GM19328 (cell line): ENCODE data around the gene KAZN.

Experiments
- ATAC-seq: cut with Tn5 transposase; IDR thresholded peaks from one replicate; pipeline ENCODE4 v1.9.1; 2021; ENCODE audit warnings: mild to moderate bottlenecking, moderate library complexity; ENCODE audit not compliant: unreplicated experiment

KAZN gene

DNA sequence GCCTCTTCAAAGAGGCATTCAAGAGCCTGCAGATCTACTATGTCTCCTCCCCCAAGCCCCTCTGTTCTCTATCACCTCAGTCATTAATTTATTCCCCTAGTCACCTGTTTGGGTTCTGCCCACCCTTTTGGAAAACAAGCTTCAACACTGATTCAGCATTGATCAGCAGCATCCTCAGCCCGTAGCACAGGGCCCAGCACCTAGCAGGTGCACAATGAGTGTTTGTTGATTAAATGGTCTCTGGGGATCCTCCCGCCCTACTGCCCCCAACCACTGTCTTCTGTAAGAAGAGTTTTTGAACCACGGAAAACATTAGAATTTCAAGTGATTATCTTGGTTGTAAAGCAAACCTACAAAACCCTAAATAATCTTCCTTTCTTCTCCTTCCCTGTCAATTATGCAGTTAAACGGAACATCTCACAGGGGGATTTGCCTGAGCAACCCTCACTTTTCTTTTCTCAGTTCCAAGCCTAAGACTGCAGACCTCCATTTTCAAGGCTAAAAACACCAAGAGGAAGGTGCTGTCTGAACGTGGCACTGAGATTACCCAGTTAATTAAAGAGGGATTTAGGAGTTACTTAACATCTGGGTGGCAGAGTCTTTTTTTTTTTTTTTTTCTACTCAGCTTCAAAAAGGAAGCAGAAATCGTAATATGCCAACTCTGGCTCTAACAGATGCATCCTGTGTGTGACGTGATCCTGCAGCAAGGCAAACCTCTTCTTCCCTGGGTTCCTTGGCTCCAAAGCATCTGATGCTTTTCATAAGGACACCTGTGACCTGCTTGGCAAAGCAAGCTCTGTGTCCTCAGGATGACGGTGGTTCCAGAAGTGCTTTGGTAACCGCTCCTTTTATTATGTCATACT, 163.0 kb downstream of the KAZN start:
- no peak for ATAC-seq

GRCh38 chr1:14763977-14764376, 165.5 kb downstream of the KAZN start:
- ATAC-seq = no peak

DNA sequence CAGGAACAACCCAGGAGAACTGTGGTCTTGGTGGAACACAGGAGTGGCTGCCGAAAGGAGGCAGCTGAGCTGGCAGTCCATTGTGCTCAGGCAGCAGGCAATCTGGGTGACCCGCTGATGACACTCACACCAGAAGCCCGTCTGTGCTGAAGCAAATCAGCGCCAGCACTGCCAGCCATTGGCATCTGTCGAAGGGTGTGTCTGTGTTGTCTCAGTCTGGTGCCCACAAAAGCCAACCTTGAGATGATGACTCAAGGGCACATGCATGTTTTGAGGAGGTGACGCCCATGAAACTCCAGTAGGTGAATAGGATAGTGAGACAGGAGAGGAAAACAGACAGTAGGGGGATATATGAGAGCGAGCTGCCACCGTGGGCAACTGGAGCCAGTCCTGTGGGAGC, 167.3 kb downstream of the KAZN start:
- ATAC-seq = no peak

GRCh38 chr1:14767075-14767474, 168.6 kb downstream of the KAZN start:
- no peak for ATAC-seq

DNA sequence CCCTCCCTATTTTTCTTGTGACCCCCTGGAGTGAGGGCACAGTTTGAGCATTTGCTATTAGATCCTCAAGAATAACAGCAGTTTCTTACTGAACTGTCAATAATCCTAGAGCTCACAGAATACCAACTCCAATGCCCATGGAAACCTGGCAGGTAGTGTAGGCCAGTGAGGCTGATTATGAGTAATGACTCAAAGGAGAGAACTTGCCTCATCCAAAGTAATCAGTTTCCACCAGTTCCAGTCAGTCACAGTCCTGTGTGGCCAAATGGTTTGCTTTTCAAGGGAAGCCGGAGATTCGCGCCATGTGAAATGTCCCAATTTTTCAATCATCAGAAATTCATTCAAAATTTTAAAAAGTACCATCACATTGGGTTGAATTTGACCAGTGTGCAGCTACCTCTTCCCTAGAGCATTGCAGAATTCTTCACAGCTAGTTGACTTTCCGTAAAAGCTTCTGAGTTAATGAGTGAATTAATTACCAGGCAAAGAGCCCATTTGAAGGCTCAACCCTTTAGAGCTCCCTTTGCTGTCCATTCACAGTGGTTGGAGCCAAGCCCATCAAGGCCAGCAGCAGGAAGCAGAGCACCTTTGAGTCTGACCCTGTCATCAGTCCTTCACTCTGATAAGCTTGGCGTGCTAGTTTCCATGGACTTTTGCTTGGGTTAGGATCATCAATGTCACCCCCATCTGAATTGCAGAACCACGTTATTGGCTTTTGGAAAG, 170.3 kb downstream of the KAZN start:
- ATAC-seq = no peak

- ATAC-seq = no peak
Measured at GRCh38 chr1:14769486-14770274, 171.2 kb downstream of the KAZN start.

- ATAC-seq = no peak
Measured at GRCh38 chr1:14773396-14774025, 175.0 kb downstream of the KAZN start.

GRCh38 chr1:14774225-14774624, 175.7 kb downstream of the KAZN start:
- no peak for ATAC-seq

- ATAC-seq = no peak
Measured at GRCh38 chr1:14774988-14775387, 176.5 kb downstream of the KAZN start.

GRCh38 chr1:14775434-14775833, 176.9 kb downstream of the KAZN start:
- no peak for ATAC-seq

DNA sequence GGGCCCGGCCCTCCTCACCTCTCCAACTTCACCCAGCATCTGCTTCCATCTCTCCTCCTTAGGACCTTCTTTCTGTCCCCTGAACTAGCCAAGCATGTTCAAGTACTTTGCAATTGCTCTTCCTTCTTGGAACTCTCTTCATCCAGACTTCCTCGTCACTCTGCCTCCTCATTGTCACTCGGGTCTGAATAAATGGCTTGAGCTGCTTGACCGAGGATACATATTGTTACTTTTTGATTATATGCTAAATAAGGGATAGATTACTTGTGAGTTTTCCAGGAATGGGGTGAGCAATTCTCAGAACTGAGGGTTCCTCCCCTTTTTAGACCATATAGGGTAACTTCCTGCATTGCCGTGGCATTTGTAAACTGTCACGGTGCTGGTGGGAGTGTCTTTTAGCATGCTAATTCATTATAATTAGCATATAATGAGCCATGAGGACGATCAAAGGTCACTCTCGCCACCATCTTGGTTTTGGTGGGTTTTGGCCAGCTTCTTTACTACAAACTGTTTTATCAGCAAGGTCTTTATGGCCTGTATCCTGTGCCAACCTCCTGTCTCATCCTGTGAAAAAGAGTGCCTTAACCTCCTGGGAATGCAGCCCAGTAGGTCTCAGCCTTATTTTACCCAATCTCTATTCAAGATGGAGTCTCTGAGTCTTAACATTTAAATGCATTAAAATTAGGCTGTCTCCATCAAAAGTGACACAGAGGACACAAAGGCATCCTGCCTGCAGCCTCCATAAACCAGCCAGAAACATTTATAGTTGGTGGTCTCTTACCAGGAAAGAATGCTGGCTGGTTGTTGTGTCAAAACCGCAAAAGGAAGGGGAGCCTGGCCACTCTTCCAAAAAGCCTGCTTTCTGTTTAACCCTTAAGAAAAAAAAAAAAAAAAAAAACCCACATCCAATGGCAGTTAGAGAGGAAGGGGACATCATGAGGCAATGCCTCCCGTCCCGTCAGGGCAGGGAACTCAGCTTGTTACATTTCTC, 179.3 kb downstream of the KAZN start:
- no peak for ATAC-seq

- ATAC-seq = no peak
Measured at GRCh38 chr1:14778541-14778897, 180.0 kb downstream of the KAZN start.

DNA sequence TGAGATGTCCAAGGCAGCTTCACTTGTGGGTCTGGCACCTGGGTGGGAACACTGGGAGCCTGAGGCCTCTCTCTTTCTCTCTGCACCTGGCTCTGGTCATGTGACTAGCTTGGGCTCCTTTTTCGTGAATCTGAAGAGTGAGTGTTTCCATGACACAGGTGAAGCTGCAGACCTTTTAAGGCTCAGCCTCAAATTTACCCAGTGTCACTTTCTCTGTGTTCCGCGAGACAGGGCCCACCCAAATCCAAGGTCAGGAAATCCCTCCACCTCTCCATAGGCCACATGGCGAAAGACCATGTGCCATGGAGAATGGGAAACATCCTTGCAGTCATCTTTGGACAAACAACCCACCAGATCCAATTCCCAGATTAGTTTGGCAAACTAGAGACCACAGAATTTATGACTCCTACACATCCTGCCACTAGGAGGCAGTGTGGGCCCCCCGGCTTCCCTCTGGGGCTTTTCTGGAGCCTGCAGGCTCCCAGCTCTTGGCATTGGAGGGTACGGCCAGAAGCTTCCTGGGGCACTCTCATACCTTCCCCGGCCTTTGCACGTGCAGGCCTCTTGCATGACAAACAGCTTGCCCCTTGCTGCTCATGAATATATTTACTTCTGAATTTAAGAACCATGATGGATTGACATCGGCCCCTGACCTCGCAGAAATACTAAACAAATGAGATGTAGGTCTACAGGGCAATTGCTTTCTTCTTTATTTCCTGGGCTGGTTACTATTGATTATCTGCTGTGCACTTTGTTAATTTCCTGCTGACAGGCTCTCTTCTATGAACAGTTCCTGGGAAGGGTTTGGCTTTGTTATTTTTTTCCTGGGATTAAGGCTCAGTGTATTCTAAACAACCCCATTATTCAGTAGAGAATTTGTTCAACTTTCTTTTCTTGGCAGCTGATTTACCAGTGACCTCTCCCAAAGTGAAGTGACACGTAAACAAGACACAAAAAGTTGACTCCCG, 180.7 kb downstream of the KAZN start:
- no peak for ATAC-seq

DNA sequence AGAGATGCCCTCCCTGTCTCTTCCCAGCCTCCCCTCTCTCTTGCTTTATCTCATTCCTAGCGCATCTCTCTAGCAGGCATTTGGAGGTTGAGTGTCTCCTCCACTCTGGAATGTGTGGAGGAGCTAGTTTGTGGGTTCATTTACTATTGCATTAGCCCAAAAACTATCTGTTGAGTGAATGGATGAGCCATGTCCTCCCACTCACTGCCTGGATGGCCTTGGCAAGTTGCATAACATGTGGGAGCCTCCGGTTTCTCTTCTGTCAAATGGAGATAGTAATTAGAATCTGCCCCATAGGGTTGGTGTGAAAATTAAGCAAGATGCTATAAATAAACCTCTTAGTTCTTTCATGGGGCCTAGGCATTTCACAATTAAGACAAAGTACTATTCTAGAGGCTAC, 181.8 kb downstream of the KAZN start:
- no peak for ATAC-seq

- no peak for ATAC-seq
Measured at GRCh38 chr1:14781811-14782210, 183.3 kb downstream of the KAZN start.

GRCh38 chr1:14782741-14783591, 184.5 kb downstream of the KAZN start:
- no peak for ATAC-seq

GRCh38 chr1:14783592-14783886, 185.1 kb downstream of the KAZN start:
- no peak for ATAC-seq
